Hematopoietic multipotent progenitor cell treated with erythropoietin and hydrocortisone succinate and interleukin-3 and kit ligand, for 8 days (in vitro differentiated cells): ENCODE data around the gene APEX1.
A peak's percentile ranks its signal among the peaks of the same experiment; 100 is the strongest.
"Not testable (repeated sequence)": the region's sequence is repeated elsewhere in the genome, so short reads cannot be mapped to it uniquely, and the experiment has no call there.

Experiments
- DNase-seq: peaks from one replicate; pipeline ENCODE4 v3.0.0-alpha.2; 2015

Gene APEX1

DNA sequence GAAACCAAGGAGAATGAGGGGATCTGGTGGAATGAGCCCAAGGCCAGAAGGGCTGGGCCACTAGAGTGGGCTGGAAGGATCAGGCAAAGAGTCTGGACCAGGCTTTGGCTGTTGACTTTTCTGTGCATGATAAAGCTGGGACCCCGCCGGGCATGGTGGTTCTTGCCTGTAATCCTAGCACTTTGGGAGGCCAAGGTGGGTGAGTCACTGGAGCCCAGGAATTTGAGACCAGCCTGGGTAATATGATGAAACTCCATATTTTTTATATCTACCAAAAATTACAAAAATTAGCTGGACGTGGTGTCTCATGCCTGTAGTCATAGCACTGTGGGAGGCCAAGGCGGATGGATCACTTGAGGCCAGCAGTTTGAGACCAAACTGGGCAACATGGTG is 18.7 kb upstream of the APEX1 start:
- DNase-seq = no peak

DNA sequence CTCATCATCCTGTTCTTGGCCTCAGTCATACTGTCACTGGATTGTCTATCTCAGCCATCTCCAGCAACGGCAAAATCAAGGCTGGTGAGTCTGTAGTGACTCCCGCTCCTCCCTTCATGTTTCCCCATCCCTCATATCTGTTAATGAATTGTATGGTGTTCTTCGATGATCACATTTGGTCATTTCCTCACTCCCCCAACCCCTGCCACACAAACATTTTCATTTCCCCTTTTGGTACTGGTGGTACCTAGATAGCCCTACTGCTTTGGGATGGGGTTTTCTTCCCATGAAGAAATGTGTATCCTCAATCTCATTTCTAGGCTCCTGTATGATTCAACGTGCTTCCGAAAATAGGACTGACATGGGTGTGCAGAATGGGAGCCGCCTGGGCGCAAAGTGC is 16.4 kb upstream of the APEX1 start:
- no peak for DNase-seq

DNA sequence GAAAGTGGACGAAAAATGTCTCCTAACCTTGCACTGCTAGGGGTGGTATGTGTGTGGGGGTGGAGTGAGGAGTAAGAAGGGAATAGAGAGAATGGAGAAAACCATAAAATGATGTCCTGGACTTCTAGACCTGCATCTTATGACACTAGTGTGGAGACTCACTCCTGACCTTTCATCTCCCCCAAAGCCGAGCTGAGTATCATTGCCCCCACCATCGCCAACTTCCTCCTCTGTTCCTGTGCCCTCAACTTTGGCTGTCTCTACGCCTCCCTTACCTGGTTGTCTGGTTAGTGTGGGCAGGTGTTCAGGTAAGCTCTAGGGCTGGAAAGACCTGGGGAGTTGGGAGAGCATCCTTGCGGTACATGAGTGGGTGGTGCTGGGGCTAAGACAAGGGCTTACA is 14.6 kb upstream of the APEX1 start:
- DNase-seq = no peak

DNA sequence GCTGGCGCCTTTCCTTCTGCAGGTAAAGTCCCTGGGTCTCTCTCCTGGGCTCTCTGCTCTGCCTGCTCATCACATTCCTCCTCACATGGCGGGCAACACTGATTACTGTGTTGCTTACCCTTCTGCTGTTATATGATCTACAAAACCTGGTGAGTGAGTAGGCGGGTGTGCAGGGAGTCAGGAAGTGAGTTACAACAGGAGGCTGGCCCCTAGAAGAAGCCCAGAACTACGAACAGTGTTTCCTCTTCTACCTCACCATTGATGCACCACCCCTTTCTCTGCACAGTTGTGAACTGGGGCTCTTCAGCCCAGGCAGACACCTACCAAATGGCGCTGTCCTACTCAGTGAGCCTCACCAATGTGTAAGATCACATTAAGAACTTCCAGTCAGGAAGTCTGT is 14.1 kb upstream of the APEX1 start:
- DNase-seq = no peak

DNA sequence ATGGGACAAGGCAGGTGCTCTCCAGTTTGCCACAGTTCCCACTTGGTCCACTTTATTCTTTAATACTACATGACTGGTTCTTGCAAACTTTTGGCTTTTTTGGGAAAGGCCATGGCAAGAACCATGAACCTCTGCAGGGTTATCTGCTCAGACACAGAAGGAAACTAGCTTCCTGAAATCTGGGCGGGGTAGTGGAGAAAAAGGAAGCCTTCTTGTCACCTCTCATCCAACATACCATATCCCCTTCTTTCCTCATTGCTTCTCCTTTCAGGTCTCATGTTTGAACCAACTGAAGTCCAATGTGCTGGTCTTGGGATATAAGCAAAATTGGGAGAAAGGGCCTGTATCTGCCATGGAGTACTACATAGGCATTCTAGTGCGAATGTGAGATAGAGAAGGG is 13.6 kb upstream of the APEX1 start:
- DNase-seq = no peak

DNA sequence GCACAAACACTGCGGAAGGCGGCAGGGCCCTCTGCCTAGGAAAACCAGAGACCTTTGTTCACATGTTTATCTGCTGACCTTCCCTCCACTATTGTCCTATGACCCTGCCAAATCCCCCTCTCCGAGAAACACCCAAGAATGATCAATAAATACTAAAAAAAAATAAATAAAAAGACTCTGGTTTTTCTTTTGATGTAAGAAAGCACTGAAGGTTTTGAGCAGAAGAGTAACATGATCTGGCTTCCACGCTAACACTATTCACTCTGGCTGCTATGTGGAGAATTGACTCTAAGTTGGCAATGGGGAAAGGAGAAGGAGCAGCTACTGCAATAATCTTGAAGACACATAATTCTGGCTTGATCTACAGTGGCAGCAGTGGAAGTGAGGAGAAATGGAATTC is 11.4 kb upstream of the APEX1 start:
- DNase-seq = not testable (repeated sequence)

DNA sequence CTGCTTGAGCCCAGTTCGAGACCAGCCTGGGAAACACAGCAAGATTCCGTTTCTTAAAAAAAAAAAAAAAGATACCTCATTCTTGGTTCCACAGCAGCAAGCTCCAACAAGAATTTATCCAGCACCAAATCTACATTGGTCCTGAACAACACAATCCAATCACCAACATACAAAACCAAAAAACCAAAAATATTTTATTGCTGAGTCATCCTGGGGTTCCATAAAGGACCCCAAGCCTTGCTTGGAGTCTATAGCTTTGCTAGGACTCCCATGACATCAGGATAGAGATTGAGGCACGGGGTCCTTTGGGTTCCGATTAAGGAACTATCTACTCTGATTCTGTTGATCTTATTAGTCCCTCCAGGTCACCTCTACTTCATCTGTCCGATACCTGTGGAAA is 8.1 kb upstream of the APEX1 start:
- no peak for DNase-seq

DNA sequence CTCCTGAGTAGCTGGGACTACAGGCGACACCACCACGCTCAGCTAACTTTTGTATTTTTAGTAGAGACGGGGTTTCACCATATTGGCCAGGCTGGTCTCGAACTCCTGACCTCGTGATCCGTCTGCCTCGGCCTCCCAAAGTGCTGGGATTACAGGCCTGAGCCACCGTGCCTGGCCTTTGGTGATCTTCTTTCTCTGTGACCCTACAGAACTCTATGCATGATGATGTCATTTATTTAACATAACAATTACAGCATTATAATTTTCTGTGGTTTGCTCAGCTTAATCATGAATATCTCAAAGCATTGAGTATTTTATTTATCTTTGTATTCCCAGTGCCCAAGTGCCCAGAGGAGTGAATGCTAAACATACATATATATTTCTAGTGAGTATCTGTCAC is 2.2 kb upstream of the APEX1 start:
- DNase-seq = not testable (repeated sequence)

DNA sequence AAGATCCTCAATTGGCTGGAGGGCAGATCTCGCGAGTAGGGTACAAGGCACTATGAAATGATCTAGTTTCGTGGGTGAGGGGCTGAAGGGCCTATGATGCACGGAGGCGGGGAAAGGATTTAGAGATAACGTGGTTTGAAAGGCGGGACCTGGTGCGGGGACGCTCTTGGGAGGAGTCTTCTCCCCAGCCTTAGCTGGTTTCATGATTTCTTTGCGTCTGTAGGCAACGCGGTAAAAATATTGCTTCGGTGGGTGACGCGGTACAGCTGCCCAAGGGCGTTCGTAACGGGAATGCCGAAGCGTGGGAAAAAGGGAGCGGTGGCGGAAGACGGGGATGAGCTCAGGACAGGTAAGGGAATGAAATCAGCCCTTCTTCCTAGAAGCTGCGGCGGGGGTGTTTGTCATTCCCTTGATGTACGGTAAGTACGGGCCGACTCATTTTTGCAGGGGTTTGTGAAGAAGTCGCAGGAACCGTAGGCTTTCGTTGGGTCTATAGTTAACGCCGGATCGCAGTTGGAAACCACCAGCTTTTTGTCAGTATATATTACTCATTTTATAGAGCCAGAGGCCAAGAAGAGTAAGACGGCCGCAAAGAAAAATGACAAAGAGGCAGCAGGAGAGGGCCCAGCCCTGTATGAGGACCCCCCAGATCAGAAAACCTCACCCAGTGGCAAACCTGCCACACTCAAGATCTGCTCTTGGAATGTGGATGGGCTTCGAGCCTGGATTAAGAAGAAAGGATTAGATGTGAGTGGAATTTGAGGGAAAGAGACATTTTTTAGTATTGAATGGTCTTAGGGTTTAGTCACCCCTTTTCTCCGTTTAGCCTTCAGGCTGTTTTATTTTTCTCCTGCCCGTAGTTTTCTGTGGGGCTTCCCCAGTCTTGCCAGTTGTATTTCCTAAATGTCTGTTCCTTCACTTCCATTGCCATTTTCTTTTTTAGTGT is 602 bp downstream of the APEX1 start:
- peak; percentile 96 for DNase-seq

DNA sequence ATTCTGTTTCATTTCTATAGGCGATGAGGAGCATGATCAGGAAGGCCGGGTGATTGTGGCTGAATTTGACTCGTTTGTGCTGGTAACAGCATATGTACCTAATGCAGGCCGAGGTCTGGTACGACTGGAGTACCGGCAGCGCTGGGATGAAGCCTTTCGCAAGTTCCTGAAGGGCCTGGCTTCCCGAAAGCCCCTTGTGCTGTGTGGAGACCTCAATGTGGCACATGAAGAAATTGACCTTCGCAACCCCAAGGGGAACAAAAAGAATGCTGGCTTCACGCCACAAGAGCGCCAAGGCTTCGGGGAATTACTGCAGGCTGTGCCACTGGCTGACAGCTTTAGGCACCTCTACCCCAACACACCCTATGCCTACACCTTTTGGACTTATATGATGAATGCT is 1.9 kb downstream of the APEX1 start:
- no peak for DNase-seq

DNA sequence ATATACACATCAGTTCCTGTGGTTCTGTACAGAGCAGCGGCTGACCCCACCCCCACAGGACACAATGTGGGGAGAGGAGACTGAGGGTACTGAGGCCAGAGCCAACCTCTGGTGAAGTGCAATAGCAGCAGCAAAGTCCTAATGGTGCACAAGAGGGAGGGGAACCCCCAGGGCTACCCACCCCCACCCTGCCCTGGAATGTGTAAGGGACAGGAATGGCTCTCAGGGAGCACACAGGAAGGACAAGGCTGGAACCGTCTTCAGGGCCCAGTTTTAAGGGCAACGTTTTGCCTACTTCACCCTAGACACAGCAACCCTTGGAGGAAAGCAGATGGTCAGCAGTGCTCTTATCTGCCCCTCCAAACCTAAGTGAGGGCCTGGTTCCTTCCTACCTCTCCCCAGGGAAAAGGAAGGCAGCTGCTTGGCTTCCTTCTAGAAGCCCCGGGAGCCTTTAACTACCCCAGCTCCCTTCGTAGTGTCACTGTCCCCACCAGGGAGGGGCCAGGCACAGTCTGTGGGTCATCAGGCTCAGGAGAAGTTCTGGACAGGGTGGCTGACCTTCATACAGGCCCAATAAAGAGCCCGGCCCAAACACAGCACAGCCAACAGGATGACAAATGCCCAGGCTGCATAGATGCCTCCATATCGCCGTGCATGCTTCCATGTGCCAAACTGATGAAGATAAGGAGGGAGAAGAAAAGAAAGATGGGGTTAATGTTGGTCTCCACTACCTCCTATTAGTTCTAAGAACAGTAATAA is 3.2 kb downstream of the APEX1 start:
- DNase-seq = no peak

DNA sequence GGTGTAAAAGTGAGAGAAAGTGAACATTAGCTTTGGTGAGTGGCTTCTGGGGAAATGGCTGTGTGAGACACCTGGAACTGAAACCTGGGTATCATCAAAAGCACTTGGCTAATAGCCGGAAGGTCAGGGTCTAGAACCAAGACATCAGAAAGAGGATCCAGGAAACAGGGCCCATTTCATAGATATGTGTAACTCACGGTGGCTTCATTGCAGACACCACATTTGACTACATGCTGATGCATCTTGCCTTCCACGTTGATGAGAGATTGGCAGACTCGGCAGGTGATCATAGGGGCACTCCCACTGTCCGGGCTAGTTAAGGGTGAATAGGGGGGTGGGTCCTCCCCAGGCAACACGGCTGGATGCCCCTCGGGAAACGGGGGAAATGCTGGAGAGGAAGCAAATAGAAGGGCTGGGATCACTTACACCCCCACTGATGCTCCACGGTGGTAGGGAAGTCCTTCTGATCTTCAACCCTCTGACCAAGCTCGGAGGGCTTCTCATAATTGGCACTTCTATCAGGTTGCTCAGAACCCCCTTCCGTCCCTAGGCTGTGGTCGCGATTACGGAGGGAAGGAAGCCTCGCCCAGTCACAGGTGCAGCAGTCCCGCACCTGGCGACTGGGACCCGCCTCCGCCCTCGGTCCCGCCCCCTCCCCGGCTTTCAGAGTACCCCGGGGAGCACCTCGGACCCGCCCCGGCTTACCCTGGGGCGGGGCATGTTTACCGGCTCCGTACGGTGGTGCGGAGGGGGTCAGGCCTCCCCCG is 5.6 kb downstream of the APEX1 start:
- no peak for DNase-seq

DNA sequence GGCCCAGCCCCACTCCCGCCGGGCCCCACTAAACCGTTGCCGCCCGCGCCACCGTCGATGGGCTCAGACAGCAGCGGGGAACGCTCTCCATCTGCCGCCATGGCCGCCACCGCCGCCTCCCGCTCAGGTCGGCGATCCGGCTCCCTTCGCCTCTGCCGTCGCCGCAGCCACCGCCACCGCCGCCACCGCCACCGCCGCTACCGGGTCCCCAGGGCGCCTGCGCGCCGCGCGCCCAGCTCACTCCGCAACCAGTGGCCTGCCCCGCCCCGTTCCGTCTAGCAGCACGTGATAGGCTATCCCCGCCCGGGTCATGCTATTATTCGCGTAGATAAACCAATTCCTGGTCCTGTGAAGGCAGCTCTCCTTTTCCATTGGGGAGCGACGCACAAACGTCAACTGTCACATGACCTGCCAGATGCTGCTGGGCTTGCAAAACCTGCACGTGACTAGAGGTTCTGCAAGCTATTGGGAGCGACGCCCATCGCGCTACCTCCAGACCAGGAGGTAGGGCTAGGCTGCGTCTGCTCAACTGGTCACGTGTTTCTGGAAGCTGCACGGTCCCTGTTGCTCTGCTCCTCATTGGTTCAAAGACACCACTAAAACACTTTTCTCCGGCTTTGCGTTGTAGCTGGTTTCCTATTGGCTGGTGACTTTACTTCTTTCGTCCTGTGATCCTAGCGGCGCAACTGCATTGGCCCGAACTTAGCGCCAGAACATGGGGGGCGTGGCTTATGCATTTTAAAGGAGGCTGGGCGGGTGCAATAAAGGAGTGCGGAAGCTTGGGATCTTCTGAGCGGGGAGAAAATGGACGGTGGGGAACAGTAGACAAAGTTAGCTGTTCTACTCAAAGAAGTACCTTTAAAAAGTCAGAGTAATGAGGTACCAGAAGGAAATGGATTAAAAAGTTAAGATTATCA is 6.5 kb downstream of the APEX1 start, which contains the start of gene PIP4P1:
TSS of gene PIP4P1 (minus strand) at position 210 of the 917 bp plus-strand sequence. CDS start at position 101, 109 bp downstream.
- DNase-seq = peak; percentile 100

DNA sequence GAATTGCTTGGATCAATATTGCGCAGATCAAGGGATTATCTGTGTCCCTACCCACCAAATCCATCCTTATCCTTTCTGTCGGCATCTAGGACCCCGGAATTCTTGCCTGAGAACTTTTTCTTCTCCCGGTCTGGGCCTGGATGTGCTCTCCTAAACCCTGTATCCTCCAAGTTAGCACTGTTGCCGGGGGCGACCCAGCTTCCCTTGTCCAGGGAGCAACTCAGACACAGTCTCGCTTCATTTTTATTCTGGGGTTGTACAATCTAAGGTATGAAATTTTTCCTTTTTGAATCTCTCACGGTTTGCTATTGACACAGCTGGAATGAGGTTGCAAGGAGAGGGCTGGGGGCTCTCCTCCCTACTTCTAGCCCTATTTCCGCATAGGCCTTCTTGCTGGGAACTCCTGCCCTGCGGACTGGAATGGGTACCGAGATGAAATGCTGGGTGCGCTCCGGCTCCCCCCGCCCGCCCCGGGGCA is 13.8 kb downstream of the APEX1 start:
- DNase-seq = no peak

DNA sequence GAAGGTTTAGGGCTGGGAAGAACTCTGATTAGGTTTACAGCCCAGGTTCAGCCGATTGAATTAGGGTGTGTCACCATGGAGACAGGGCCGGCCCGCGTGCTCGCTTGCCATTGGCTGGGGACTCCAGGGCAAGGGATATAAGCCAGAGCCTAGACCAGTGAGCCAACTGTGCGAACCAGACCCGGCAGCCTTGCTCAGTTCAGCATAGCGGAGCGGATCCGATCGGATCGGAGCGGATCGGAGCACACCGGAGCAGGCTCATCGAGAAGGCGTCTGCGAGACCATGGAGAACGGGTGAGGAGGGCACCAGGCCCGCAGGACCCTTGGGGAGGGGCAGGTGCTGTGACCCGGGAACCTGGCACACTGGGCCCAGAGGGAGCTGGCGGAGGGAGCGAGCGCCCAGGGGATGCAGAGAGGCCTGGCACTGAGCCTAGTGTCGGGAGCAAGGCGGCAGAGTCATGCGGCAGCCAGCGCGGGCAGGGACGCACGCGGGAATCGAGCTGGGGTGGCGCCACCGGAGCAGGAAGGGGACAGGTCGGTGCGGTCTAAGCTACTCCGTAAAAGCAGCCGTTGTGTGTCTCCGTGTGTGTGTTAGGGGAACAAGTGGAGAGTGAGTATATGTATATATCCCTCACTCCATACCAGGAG is 14.3 kb downstream of the APEX1 start, which contains the start of gene PNP:
TSS of gene PNP (plus strand) at position 165 of the 648 bp plus-strand sequence. CDS start at position 284, 119 bp downstream.
- DNase-seq = peak; percentile 95

DNA sequence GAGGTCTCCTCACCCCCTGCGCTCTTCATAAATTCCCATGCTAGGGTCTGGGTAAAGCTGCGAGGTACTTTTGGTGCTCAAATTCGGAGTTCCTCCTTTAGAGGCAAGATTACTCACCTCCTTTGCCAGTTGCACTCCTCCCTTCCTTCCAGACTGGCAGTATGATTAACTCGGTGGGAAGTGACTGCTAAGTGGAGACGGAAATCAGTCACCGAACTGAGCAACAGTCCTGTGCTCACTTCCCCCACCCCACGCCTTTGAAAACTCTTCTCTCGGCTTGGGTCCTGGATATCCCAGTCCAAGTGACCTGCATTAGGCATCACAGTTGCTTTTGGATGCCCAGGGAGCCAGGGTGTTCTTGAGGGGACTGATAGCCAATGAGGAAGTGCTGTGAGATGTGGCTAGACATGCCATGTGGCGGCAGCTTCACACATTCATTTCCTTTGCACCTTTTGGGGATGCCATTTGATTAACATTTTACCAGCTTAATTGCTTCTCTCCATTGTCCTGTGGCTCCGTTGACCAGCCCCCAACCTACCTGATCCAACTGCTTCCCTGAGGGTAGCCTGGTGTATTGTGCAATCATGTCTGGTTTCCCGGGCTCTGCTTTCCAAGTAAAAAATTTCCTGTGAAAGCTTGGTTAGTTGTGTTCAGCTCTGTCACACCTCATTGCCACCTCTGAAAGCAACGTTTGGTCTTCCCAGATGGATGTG is 15.0 kb downstream of the APEX1 start:
- DNase-seq = peak; percentile 78

DNA sequence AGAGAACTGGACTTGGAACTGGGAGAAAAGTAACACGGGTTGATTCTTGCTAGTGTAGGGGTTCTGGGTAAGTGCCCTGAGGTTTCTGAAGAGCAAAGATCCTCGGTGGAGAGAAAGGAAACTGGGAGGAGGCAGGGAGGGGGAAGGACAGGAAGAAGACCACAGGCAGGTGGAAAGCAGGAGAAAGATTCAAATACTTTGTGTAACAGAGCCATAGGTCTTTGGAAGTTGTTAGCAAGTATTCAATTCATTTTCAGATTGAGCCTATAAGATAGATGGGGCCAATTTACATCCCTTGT is 15.5 kb downstream of the APEX1 start:
- no peak for DNase-seq

DNA sequence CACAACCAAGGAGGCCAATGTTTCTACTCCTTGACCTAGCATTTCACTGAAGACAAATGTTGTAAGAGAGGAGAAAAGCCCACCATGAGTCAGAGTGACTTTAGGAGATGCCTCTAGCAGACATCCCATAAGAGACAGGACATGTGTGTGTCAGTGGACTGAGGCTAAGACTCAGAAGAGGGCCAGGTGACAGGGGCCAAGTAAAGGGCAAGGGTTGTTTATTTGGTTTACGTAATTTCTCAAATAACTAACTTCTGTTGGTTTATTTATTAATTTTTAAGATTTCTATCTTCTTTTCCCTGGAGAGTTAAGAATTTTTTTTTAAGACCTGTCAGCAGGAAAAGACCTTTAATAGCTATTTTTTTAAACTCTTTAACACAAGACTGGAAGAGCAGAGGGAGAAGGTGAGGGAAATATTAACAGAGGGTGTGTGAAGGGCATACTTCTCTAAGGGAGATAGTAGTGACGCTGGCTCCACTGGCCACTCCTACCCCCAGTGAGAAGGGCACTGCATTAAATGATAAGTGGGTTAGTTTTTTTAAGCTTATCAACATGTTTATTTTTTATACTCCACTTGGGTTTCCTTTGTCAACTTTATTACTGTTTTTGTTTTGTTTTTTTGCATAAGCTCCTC is 17.6 kb downstream of the APEX1 start:
- DNase-seq = peak; percentile 72

DNA sequence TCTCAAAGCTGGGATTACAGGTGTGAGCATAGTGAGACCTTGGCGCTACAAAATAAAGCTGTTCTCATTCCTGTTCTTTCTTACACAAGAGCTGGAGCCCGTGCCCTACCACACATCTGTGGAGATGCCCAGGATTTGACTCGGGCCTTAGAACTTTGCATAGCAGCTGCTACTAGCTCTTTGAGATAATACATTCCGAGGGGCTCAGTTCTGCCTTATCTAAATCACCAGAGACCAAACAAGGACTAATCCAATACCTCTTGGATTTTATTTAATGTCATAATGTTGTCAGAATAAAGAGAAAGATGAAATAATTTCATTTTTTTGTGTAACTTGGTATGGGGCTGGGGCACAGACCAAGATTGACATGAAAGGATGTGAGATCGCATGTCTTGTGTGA is 21.8 kb downstream of the APEX1 start:
- peak; percentile 86 for DNase-seq

DNA sequence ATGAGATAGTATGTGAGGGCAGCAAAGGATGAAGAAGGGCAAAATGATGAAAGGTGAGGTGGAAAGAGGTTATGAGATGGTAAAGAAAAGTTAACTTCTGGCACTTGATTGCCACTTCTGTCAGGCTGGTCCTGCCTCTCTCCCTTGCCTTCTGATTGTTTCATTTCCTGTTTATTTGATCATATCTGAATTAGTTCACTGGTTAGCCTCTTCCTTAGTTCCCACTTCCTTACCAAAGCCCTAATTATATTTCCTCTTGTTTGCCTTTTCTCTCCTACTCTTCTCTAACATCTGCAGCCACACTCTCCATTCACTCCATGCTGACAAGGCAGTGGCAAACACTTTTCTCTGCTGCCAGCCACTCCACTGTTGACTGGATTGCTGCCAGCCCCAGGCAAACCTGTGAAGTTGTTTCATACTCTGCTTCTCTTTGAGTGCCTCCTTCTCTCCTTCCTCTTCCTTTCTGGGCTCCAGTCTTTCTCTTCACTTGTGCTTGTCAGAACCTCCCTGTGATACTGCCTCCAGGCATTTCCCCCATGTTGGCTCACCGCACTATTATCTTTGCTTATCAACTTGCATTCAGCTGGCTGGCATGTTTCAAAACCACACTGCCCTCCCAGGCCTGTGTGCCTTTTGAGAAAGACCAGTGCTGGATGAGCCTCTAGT is 22.3 kb downstream of the APEX1 start:
- DNase-seq = peak; percentile 99
